Fibroblast of lung (primary cell): ENCODE measurements around the gene EEF2K.
"Not testable (repeated sequence)": the region's sequence is repeated elsewhere in the genome, so short reads cannot be mapped to it uniquely, and the experiment has no call there.

Experiments used
- EZH2 ChIP-seq: IDR thresholded peaks from 2 replicates; pipeline ENCODE4 v1.5.1; 2012; ENCODE audit warnings: low read length, control low read depth, mild to moderate bottlenecking; ENCODE audit errors: missing control alignments
- TF ChIP-seq, protein P1 (sequence below), 2 donors: IDR thresholded peaks in 1 of 2; conservative IDR thresholded peaks in 1 of 2; 1 replicate in 1 of 2; 2 replicates in 1 of 2; pipeline ENCODE4 v1.5.1; 2011 to 2012; ENCODE audit warnings: low read length in 2 of 2, control low read depth in 1 of 2, inconsistent platforms in 1 of 2, low read depth in 1 of 2, mild to moderate bottlenecking in 1 of 2

DNA sequence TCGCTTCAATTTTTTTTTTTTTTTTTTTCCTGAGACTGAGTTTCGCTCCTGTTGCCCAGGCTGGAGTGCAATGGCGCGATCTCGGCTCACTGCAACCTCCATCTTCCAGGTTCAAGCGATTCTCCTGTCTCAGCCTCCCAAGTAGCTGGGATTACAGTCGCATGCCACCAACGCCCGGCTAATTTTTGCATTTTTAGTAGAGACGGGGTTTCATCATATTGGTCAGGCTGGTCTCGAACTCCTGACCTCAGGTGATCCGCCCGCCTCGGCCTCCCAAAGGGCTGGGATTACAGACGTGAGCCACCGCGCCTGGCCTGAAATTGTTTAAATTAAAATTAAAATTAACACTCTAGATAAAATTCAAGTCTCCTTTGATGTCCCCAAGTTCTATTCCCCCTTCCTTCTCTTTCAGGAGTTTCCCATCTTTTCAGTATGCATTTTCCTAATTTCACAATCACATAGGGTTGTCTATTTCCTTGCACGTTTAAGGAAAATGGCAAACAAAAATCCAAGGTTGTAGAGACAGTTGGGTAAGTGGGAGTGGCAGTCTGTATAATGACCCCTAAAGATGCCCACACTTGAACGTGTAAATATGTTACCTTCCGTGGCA is 9.4 kb upstream of the EEF2K start:
- TF ChIP-seq, protein P1, sequence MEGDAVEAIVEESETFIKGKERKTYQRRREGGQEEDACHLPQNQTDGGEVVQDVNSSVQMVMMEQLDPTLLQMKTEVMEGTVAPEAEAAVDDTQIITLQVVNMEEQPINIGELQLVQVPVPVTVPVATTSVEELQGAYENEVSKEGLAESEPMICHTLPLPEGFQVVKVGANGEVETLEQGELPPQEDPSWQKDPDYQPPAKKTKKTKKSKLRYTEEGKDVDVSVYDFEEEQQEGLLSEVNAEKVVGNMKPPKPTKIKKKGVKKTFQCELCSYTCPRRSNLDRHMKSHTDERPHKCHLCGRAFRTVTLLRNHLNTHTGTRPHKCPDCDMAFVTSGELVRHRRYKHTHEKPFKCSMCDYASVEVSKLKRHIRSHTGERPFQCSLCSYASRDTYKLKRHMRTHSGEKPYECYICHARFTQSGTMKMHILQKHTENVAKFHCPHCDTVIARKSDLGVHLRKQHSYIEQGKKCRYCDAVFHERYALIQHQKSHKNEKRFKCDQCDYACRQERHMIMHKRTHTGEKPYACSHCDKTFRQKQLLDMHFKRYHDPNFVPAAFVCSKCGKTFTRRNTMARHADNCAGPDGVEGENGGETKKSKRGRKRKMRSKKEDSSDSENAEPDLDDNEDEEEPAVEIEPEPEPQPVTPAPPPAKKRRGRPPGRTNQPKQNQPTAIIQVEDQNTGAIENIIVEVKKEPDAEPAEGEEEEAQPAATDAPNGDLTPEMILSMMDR (conservative IDR thresholded peaks at IDR 0.05 in 1 of 2, IDR thresholded peaks at IDR 0.05 in 1 of 2; ENCODE audit: low read depth in 1 of 2, low read length in 2 of 2): not testable (repeated sequence)
- TF ChIP-seq EZH2: not testable (repeated sequence)
